ENCODE data around the gene CANX.

- no peak for TF ChIP-seq EGR1 (IDR thresholded peaks at IDR 0.05)
- no peak for TF ChIP-seq FOXM1 (IDR thresholded peaks at IDR 0.05; ENCODE audit: borderline replicate concordance, low read depth)
These were observed 25.4 kb downstream of the CANX start for GRCh38 chr5:179724163-179724562.
